Renal pelvis (tissue), 4 donors: ENCODE measurements around the gene RAB19. TPM values are rescaled to one million over a fixed set of nuclear protein-coding genes. Genes with fewer than 3 reads are reported as not detected.
"Not testable (repeated sequence)": the region's sequence is repeated elsewhere in the genome, so short reads cannot be mapped to it uniquely, and the experiment has no call there.

Source experiments
- DNase-seq: peaks from one replicate; pipeline ENCODE4 v3.0.0-alpha.2; 2013
- polyA plus RNA-seq, 3 donors: library from polyadenylated mRNA; unstranded; fragments of 120-200 nt; gene quantifications; one replicate each; pipeline ENCODE4 v1.2.1, GENCODE V29; 2013; ENCODE audit not compliant: insufficient read length in 3 of 3

RAB19 gene
- polyA plus RNA-seq, 3 donors, result 2.2 to 3.4 (median 2.8) TPM

DNA sequence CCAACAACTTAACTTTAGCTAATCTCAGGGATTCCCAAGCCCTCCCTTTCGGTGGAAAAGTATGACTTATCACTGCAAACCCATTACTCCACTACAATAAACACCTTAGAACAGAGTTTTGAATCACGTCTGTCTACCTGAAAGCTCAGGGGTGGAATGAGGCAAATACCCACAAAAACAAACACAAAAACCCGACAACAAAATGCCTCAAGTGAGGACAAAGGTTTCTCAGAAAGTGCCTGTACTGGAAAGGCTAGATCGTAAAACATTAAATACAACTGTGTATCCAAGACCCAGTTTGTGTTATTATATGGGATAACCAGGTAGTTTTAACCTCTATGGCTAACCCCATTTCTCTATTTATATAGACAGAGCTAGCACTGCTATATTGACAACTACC, 49.4 kb downstream of the RAB19 start:
- DNase-seq, result no peak

- not testable (repeated sequence) for DNase-seq
Measured at GRCh38 chr7:140453785-140454656, 50.2 kb downstream of the RAB19 start.

GRCh38 chr7:140454657-140455015, 50.8 kb downstream of the RAB19 start:
- no peak for DNase-seq

DNA sequence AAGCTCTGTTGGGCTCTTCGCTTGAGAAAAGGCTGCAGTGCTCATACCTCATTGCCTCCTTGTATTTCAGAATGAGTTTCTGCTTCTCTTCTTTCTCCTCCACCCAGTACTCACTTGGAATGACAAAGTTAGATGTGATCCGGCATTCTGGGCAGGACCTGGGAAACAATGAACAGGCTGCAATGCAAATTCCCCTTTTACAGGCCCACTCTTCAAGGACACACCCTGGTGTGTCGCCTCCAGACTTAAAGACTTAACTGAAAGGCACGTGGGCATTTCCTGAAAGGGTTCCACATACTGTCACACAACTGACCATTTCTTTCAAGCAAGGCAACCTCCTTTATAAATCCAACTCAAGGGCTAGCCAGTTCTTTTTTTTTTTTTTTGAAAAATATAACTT, 51.9 kb downstream of the RAB19 start:
- no peak for DNase-seq

- DNase-seq, result no peak
Measured at GRCh38 chr7:140456551-140457051, 52.7 kb downstream of the RAB19 start.

DNA sequence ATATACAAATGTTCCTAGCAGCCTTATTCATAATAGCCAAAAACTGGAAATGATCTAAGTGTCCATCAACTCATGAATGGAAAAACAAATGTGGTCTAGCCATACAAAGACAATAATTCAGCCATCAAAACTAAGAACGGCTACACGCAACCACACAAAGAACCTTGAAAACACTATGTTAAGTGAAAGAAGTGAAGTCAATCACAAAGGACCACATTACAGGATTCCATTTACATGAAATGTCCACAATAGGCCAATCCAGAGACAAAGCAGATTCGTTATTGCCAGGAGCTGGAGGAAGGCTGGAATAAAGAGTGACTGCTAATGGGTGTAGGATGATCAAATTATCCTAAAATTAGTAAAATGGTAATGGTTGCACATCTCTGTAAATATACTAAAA, 54.3 kb downstream of the RAB19 start:
- DNase-seq, result no peak

DNA sequence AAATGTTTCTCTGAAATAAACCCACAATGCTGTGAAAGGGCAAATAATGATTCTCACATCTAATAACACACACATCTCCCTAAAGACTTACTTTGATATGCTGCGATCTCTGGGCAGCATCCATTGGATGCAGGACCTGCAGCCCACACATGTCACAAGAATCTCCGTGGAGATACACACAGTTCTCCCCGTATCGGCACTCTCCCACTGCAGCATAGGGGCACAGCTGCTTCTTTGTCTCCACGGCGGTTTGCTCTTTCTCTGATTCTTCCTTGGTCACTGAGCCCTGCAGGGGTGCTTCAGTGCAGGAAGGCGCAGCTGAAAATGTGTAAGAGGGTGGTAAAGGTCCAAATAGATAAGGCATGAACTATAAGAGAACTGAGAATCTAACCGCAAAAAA, 55.1 kb downstream of the RAB19 start:
- DNase-seq, result no peak

DNA sequence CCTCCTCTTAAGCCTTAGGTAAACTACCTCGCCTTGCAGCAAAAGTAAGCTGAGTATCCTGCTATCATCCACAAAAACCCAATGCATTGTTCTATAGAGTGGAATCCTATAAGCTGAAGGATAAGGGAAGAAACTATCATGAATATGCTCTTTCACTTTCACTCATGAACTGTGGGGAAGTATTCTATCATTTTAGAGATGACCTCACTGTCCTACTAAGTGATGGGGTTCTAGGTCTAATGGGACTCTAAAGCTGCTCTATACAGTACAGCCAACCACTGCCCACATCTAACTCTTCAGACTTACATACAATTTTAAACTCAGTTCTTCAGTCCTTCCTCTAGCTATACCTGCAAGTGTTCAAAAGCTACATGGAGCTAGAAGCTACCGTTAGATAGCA, 59.3 kb downstream of the RAB19 start:
- DNase-seq, result no peak

- DNase-seq, result no peak
Measured at GRCh38 chr7:140475747-140476333, 72.0 kb downstream of the RAB19 start.

- no peak for DNase-seq
Measured at GRCh38 chr7:140476698-140477261, 72.9 kb downstream of the RAB19 start.

Other genes with a start within 250 kb of the RAB19 start
- 10 to 100 TPM in 2 of 3 donors, 1 to 10 TPM in 1; 9.5 to 18.2 (median 13.3) TPM for gene KDM7A, start 227.1 kb upstream of the RAB19 start, polyA plus RNA-seq
- 10 to 100 TPM; 48.1 to 64.5 (median 60.4) TPM for gene SLC37A3, start 5.5 kb upstream of the RAB19 start, polyA plus RNA-seq
- 100 to 1,000 TPM; 110 to 149 (median 121) TPM for gene MKRN1, start 75.4 kb downstream of the RAB19 start, polyA plus RNA-seq
- gene DENND2A, start 236.8 kb downstream of the RAB19 start, polyA plus RNA-seq, result 10 to 100 TPM; 32.9 to 38.6 (median 37.3) TPM